ENCODE data around the gene FAM227A. TPM values are rescaled to one million over a fixed set of nuclear protein-coding genes. Genes with fewer than 3 reads are reported as not detected.

The FAM227A gene
- total RNA-seq, 3 donors from 2014 or later (not counting 1 experiment from before 2014, with no cell fraction given) = 0.07 to 0.29 (median 0.28) TPM

GRCh38 chr22:38578505-38578904, 77.7 kb downstream of the FAM227A start:
- Histone ChIP-seq H3K4me1 (ENCODE audit: control insufficient read depth, insufficient read depth, low read length) (no peaks in the 10 kb centered on the region), H3K9me3 (ENCODE audit: control insufficient read depth, insufficient read depth, low read length) (no peaks in the 10 kb centered on the region), H3K4me3 (ENCODE audit: low read length) (no peak overlapping the region), H3K27me3 (ENCODE audit: control insufficient read depth, insufficient read depth, low read length) (no peaks in the 10 kb centered on the region), H3K36me3 (ENCODE audit: control insufficient read depth, insufficient read depth, low read length) (no peaks in the 10 kb centered on the region), H3K27ac (ENCODE audit: low read length) (no peak overlapping the region)
- no peaks in the 10 kb centered on the region for H3K36me3 Mint-ChIP-seq
- no peak overlapping the region for H3K27ac Mint-ChIP-seq
- TF ChIP-seq CTCF (IDR thresholded peaks at IDR 0.05) = no peak
- no peak overlapping the region for H3K4me3 Mint-ChIP-seq
- peaks cover 12 to 15% of the 10 kb centered on the region in 2 donors for H3K27me3 Mint-ChIP-seq (ENCODE audit: low read depth in 2 of 2)
- H3K4me1 Mint-ChIP-seq = no peaks in the 10 kb centered on the region
- intact Hi-C loops (cut with micrococcal nuclease) = no loop called here
- 95% methylated on average over 5 of the region's 5 CpGs for WGBS (ENCODE audit: insufficient coverage)
- DNase-seq = no peak
- no peak for ATAC-seq
- no peaks in the 10 kb centered on the region for H3K9me3 Mint-ChIP-seq

- intact Hi-C loops (cut with micrococcal nuclease) = loop anchor here (1.0 to 5.0 kb wide), 2 partner anchors 160 to 520 kb away; no protein-coding TSS in a partner anchor
Measured at GRCh38 chr22:38572065-38572464, 84.1 kb downstream of the FAM227A start.

GRCh38 chr22:38570779-38571364, 85.3 kb downstream of the FAM227A start:
- whole genome bisulfite sequencing (ENCODE audit: insufficient coverage) = 6% methylated on average over 11 of the region's 14 CpGs
- Mint-ChIP-seq H3K27ac (peak overlapping the region; percentile 52 to 86), H3K9me3 (no peaks in the 10 kb centered on the region), H3K36me3 (no peaks in the 10 kb centered on the region), H3K4me1 (peaks cover 12 to 19% of the 10 kb centered on the region in 2 donors), H3K27me3 (ENCODE audit: low read depth in 2 of 2) (no peaks in the 10 kb centered on the region), H3K4me3 (peak overlapping the region; percentile 90)
- Histone ChIP-seq H3K27me3 (ENCODE audit: control insufficient read depth, insufficient read depth, low read length) (no peaks in the 10 kb centered on the region), H3K27ac (ENCODE audit: low read length) (peak overlapping the region; percentile 36), H3K4me3 (ENCODE audit: low read length) (peak overlapping the region; percentile 68), H3K4me1 (ENCODE audit: control insufficient read depth, insufficient read depth, low read length) (peaks cover 17% of the 10 kb centered on the region), H3K36me3 (ENCODE audit: control insufficient read depth, insufficient read depth, low read length) (no peaks in the 10 kb centered on the region), H3K9me3 (ENCODE audit: control insufficient read depth, insufficient read depth, low read length) (no peaks in the 10 kb centered on the region)
- ATAC-seq = no peak
- intact Hi-C loops (cut with micrococcal nuclease) = loop anchor here (5.0 kb wide), 1 partner anchor 159 kb away; no protein-coding TSS in a partner anchor
- DNase-seq = peak; percentile 16 to 64
- TF ChIP-seq CTCF (IDR thresholded peaks at IDR 0.05) = no peak

More at GRCh38 chr22:38572065-38572464, 84.1 kb downstream of the FAM227A start:
- Histone ChIP-seq H3K4me1 (ENCODE audit: control insufficient read depth, insufficient read depth, low read length) (peaks cover 17% of the 10 kb centered on the region), H3K9me3 (ENCODE audit: control insufficient read depth, insufficient read depth, low read length) (no peaks in the 10 kb centered on the region), H3K27ac (ENCODE audit: low read length) (no peak overlapping the region), H3K27me3 (ENCODE audit: control insufficient read depth, insufficient read depth, low read length) (no peaks in the 10 kb centered on the region), H3K36me3 (ENCODE audit: control insufficient read depth, insufficient read depth, low read length) (no peaks in the 10 kb centered on the region), H3K4me3 (ENCODE audit: low read length) (no peak overlapping the region)
- Mint-ChIP-seq H3K9me3 (no peaks in the 10 kb centered on the region), H3K27ac (no peak overlapping the region), H3K4me1 (peaks cover 12 to 19% of the 10 kb centered on the region in 2 donors), H3K27me3 (ENCODE audit: low read depth in 2 of 2) (no peaks in the 10 kb centered on the region), H3K36me3 (no peaks in the 10 kb centered on the region), H3K4me3 (no peak overlapping the region)
- peak in 1 of 2 donors; percentile 65 for DNase-seq
- 18% methylated on average over 2 of the region's 3 CpGs for whole genome bisulfite sequencing (ENCODE audit: insufficient coverage)
- TF ChIP-seq CTCF (IDR thresholded peaks at IDR 0.05) = peak; percentile 59
- ATAC-seq = no peak
